SU-DHL-6 (cell line): ENCODE measurements around the gene HOXA3.

Source experiments
- H2AFZ ChIP-seq: fragments of 200-600 bp; sonication (generic); 2 replicates; pipeline ENCODE4 v1.6.1; 2014; ENCODE audit warnings: low read depth, mild to moderate bottlenecking, moderate library complexity, mixed read lengths, antibody characterized with exemption, low read length; ENCODE audit not compliant: severe bottlenecking
- H3F3A ChIP-seq: fragments of 200-600 bp; shearing (Covaris generic); 2 replicates; pipeline ENCODE4 v1.6.0; 2016; ENCODE audit warnings: antibody characterized with exemption, mild to moderate bottlenecking; ENCODE audit not compliant: insufficient read depth
- H3K27ac ChIP-seq: fragments of 200-600 bp; sonication (generic); 2 replicates; pipeline ENCODE4 v1.5.1; 2016; ENCODE audit warnings: low read depth, mild to moderate bottlenecking, low read length, moderate library complexity, mixed read lengths
- H3K27me3 ChIP-seq: fragments of 200-600 bp; sonication (generic), shearing (Covaris generic); 2 replicates; pipeline ENCODE4 v1.6.0; 2014; ENCODE audit warnings: mild to moderate bottlenecking, low read length
- H3K36me3 ChIP-seq: fragments of 200-600 bp; sonication (generic); 2 replicates; pipeline ENCODE4 v1.6.1; 2014; ENCODE audit warnings: mild to moderate bottlenecking, low read length, mixed read lengths
- H3K4me2 ChIP-seq: fragments of 300-600, 200-600 bp; shearing (Covaris generic), sonication (generic); 2 replicates; pipeline ENCODE4 v1.6.0; 2014; ENCODE audit warnings: low read length, low read depth, mild to moderate bottlenecking; ENCODE audit not compliant: poor library complexity, severe bottlenecking
- H3K4me3 ChIP-seq: fragments of 200-600 bp; sonication (generic); 2 replicates; pipeline ENCODE4 v1.5.1; 2014; ENCODE audit warnings: antibody characterized with exemption, low read length, mild to moderate bottlenecking, mixed read lengths; ENCODE audit not compliant: insufficient read depth, poor library complexity, severe bottlenecking
- H3K79me2 ChIP-seq: fragments of 200-600 bp; sonication (generic); 2 replicates; pipeline ENCODE4 v1.6.1; 2014; ENCODE audit warnings: mild to moderate bottlenecking, low read length, moderate library complexity; ENCODE audit not compliant: insufficient read depth
- H3K9ac ChIP-seq: fragments of 200-600 bp; sonication (generic); 2 replicates; pipeline ENCODE4 v1.7.0; 2014; ENCODE audit warnings: mild to moderate bottlenecking, low read length
- H3K9me2 ChIP-seq: fragments of 200-600 bp; sonication (generic); replicated peaks from 2 replicates; pipeline ENCODE4 v1.6.1; 2014; ENCODE audit warnings: low read length; ENCODE audit not compliant: insufficient read depth
- H3K9me3 ChIP-seq: fragments of 200-600 bp; sonication (generic); 2 replicates; pipeline ENCODE4 v1.6.1; 2014; ENCODE audit warnings: low read length, mixed read lengths; ENCODE audit not compliant: insufficient read depth
- H4K20me1 ChIP-seq: fragments of 200-600 bp; sonication (generic); 2 replicates; pipeline ENCODE4 v1.6.1; 2014; ENCODE audit warnings: low read depth, mild to moderate bottlenecking, antibody characterized with exemption, low read length, moderate library complexity, mixed read lengths
- CTCF ChIP-seq: fragments of 200-600 bp; sonication (generic); IDR thresholded peaks from one replicate; pipeline ENCODE4 v1.5.1; 2017; ENCODE audit warnings: antibody characterized with exemption, mild to moderate bottlenecking, low read length, moderate library complexity; ENCODE audit not compliant: insufficient read depth, poor library complexity, severe bottlenecking
- EZH2phosphoT487 ChIP-seq: fragments of 200-600 bp; sonication (generic), shearing (Covaris generic); conservative IDR thresholded peaks from 2 replicates; pipeline ENCODE4 v1.6.1; 2018; ENCODE audit warnings: mild to moderate bottlenecking, antibody characterized with exemption, low read length, moderate library complexity, mixed read lengths

HOXA3 gene

GRCh38 chr7:27177795-27178320, 25.5 kb upstream of the HOXA3 start:
- Histone ChIP-seq H2AFZ (no peak overlapping the region), H3K79me2 (no peaks in the 10 kb centered on the region), H3K9ac (no peak overlapping the region), H3K4me2 (no peak overlapping the region), H3F3A (no peaks in the 10 kb centered on the region), H4K20me1 (no peaks in the 10 kb centered on the region), H3K4me3 (no peak overlapping the region), H3K9me2 (no peaks in the 10 kb centered on the region), H3K27me3 (no peaks in the 10 kb centered on the region), H3K9me3 (no peaks in the 10 kb centered on the region), H3K36me3 (no peaks in the 10 kb centered on the region), H3K27ac (no peak overlapping the region)
- no peak for TF ChIP-seq CTCF
- TF ChIP-seq EZH2phosphoT487 = no peak

GRCh38 chr7:27176962-27177794, 24.8 kb upstream of the HOXA3 start:
- Histone ChIP-seq H4K20me1 (no peaks in the 10 kb centered on the region), H3K9me2 (no peaks in the 10 kb centered on the region), H3F3A (no peaks in the 10 kb centered on the region), H3K27me3 (no peaks in the 10 kb centered on the region), H3K4me2 (no peak overlapping the region), H3K79me2 (no peaks in the 10 kb centered on the region), H3K36me3 (no peaks in the 10 kb centered on the region), H3K27ac (no peak overlapping the region), H3K9me3 (no peaks in the 10 kb centered on the region), H3K9ac (no peak overlapping the region), H3K4me3 (no peak overlapping the region), H2AFZ (no peak overlapping the region)
- TF ChIP-seq CTCF (no peak), EZH2phosphoT487 (no peak)

GRCh38 chr7:27176524-27176845, 24.1 kb upstream of the HOXA3 start:
- Histone ChIP-seq H3K79me2 (no peaks in the 10 kb centered on the region), H3K4me3 (no peak overlapping the region), H3K9ac (no peak overlapping the region), H3F3A (no peaks in the 10 kb centered on the region), H3K4me2 (no peak overlapping the region), H3K27me3 (no peaks in the 10 kb centered on the region), H3K36me3 (no peaks in the 10 kb centered on the region), H2AFZ (no peak overlapping the region), H3K9me2 (no peaks in the 10 kb centered on the region), H4K20me1 (no peaks in the 10 kb centered on the region), H3K9me3 (no peaks in the 10 kb centered on the region), H3K27ac (no peak overlapping the region)
- TF ChIP-seq CTCF (no peak), EZH2phosphoT487 (no peak)
